Suppressor macrophage (primary cell): ENCODE results near the gene PC.
"Not testable (repeated sequence)": the region's sequence is repeated elsewhere in the genome, so short reads cannot be mapped to it uniquely, and the experiment has no call there.

ENCODE experiments used
- DNase-seq, 4 experiments: peaks; one replicate each; pipeline ENCODE4 v3.0.0-alpha.2; 2020 to 2022
- total RNA-seq, 17 experiments: gene quantifications; one replicate each; lab custom pipeline; 2026; ENCODE audit warnings: mixed read lengths in 6 of 17, inconsistent platforms in 3 of 17; lab: John Stamatoyannopoulos, UW

The PC gene
- 34.1 to 90.9 (median 61.5) reads per million in 17 experiments for total RNA-seq

- peak; percentile 99 to 100 (median 100) for DNase-seq
Measured at GRCh38 chr11:66958232-66958955, at the start of gene PC. TSS of gene PC (minus strand) at chr11:66958383. CDS start at chr11:66872159, 86,224 bp downstream.

GRCh38 chr11:67007126-67007525, 48.9 kb upstream of the PC start:
- peak in 1 of 4 experiments; percentile 28 for DNase-seq

- peak in 3 of 4 experiments; percentile 24 to 36 (median 28) for DNase-seq
Measured at GRCh38 chr11:67006029-67006884, 48.1 kb upstream of the PC start.

GRCh38 chr11:67005200-67005599, 47.0 kb upstream of the PC start:
- DNase-seq, result not testable (repeated sequence)

- DNase-seq, result no peak
Measured at GRCh38 chr11:67002921-67003411, 44.8 kb upstream of the PC start.

- no peak for DNase-seq
Measured at GRCh38 chr11:67002297-67002913, 44.2 kb upstream of the PC start.

GRCh38 chr11:67001332-67001731, 43.1 kb upstream of the PC start:
- no peak for DNase-seq

- no peak for DNase-seq
Measured at GRCh38 chr11:66999555-66999954, 41.4 kb upstream of the PC start.

- DNase-seq, result no peak
Measured at GRCh38 chr11:66996609-66997273, 38.6 kb upstream of the PC start.

GRCh38 chr11:66992041-66992440, 33.9 kb upstream of the PC start:
- DNase-seq, result no peak

GRCh38 chr11:66989360-66989759, 31.2 kb upstream of the PC start:
- not testable (repeated sequence) for DNase-seq

GRCh38 chr11:66988741-66989140, 30.6 kb upstream of the PC start:
- not testable (repeated sequence) for DNase-seq

GRCh38 chr11:66987924-66988637, 29.9 kb upstream of the PC start:
- no peak for DNase-seq

- DNase-seq, result no peak
Measured at GRCh38 chr11:66987158-66987620, 29.0 kb upstream of the PC start.

GRCh38 chr11:66986178-66986545, 28.0 kb upstream of the PC start:
- no peak for DNase-seq

GRCh38 chr11:66985508-66986177, 27.5 kb upstream of the PC start:
- no peak for DNase-seq

- DNase-seq, result no peak
Measured at GRCh38 chr11:66983275-66983924, 25.2 kb upstream of the PC start.

GRCh38 chr11:66981976-66982578, 23.9 kb upstream of the PC start:
- DNase-seq, result peak; percentile 85 to 91 (median 90)

GRCh38 chr11:66979336-66979980, 21.3 kb upstream of the PC start:
- DNase-seq, result no peak

GRCh38 chr11:66978717-66979116, 20.5 kb upstream of the PC start:
- DNase-seq, result no peak
